Measurements from ENCODE around the gene NELL2. TPM values are rescaled to one million over a fixed set of nuclear protein-coding genes. Genes with fewer than 3 reads are reported as not detected.

NELL2 gene
- total RNA-seq, 1 experiment from 2014 or later, result 1.1 TPM

GRCh38 chr12:44640427-44641190 is 235.5 kb downstream of the NELL2 start:
- Histone ChIP-seq H3K9me2 (ENCODE audit: insufficient read depth) (no peaks in the 10 kb centered on the region), H3K9ac (ENCODE audit: low read length) (no peak overlapping the region), H3K4me1 (ENCODE audit: control insufficient read depth in 1 of 2, insufficient read depth in 2 of 2, low read length in 2 of 2) (no peaks in the 10 kb centered on the region), H3K27ac (ENCODE audit: low read depth, low read length) (no peak overlapping the region), H2AFZ (ENCODE audit: low read depth, low read length, poor library complexity, severe bottlenecking) (no peak overlapping the region), H3K9me3 (ENCODE audit: control insufficient read depth in 1 of 2, insufficient read depth in 1 of 2, low read depth in 1 of 2, low read length in 2 of 2) (no peaks in the 10 kb centered on the region), H3K4me3 (replicated peaks in 1 of 2; ENCODE audit: low read depth in 1 of 2, low read length in 2 of 2) (no peak overlapping the region), H3K36me3 (ENCODE audit: control insufficient read depth in 1 of 2, insufficient read depth in 2 of 2, low read length in 2 of 2) (no peaks in the 10 kb centered on the region), H3K27me3 (ENCODE audit: insufficient read depth, low read length) (no peaks in the 10 kb centered on the region; the same call in 1 of the 2 replicates), H3K4me2 (ENCODE audit: low read length) (no peak overlapping the region), H4K20me1 (ENCODE audit: insufficient read depth) (no peaks in the 10 kb centered on the region), H3K79me2 (ENCODE audit: insufficient read depth, low read length) (no peaks in the 10 kb centered on the region)
- CTCF ChIA-PET, result no interaction called here
- DNase-seq (ENCODE audit: low read depth, low spot score) (no peak), ATAC-seq (no peak)
- POLR2A ChIA-PET, result no interaction called here
- no TSS peak for BruUV-seq (replicated peaks)
- TF ChIP-seq RAD21 (IDR thresholded peaks at IDR 0.05; ENCODE audit: low read depth), result no peak
- TF ChIP-seq, protein P1, sequence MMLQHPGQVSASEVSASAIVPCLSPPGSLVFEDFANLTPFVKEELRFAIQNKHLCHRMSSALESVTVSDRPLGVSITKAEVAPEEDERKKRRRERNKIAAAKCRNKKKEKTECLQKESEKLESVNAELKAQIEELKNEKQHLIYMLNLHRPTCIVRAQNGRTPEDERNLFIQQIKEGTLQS (IDR thresholded peaks at IDR 0.05), result no peak
- TF ChIP-seq FOSL1 (IDR thresholded peaks at IDR 0.05; ENCODE audit: low read depth), result no peak
- no peak for TF ChIP-seq POLR2AphosphoS5 (IDR thresholded peaks at IDR 0.05; ENCODE audit: low read depth, low read length)
- TF ChIP-seq ZFX (IDR thresholded peaks at IDR 0.05), result no peak
- no peak for TF ChIP-seq TCF7L2 (IDR thresholded peaks at IDR 0.05; ENCODE audit: borderline replicate concordance, extremely low read depth, insufficient read depth, insufficient read length)
- TF ChIP-seq, protein P2, sequence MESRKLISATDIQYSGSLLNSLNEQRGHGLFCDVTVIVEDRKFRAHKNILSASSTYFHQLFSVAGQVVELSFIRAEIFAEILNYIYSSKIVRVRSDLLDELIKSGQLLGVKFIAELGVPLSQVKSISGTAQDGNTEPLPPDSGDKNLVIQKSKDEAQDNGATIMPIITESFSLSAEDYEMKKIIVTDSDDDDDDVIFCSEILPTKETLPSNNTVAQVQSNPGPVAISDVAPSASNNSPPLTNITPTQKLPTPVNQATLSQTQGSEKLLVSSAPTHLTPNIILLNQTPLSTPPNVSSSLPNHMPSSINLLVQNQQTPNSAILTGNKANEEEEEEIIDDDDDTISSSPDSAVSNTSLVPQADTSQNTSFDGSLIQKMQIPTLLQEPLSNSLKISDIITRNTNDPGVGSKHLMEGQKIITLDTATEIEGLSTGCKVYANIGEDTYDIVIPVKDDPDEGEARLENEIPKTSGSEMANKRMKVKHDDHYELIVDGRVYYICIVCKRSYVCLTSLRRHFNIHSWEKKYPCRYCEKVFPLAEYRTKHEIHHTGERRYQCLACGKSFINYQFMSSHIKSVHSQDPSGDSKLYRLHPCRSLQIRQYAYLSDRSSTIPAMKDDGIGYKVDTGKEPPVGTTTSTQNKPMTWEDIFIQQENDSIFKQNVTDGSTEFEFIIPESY (IDR thresholded peaks at IDR 0.05; ENCODE audit: extremely low read depth, insufficient replicate concordance, low read length), result no peak
- no peak for TF ChIP-seq JUND (IDR thresholded peaks at IDR 0.05)
- intact Hi-C loops (cut with micrococcal nuclease), result no loop called here
- RAD21 ChIA-PET (ENCODE audit: low non-redundant PET in 1 of 2, low total read pairs in 2 of 2, uncharacterized antibody in 2 of 2, unreplicated experiment in 2 of 2), result no interaction called here

All from HCT116 (cell line).